Lower leg skin (tissue), 3 donors: Measurements from ENCODE around the gene CABP4.

Source experiments
- POLR2A ChIP-seq, 2 donors: fragments of 450-650 bp; IDR thresholded peaks; one replicate each; pipeline ENCODE4 v1.6.1; 2016 to 2017; ENCODE audit warnings: antibody characterized with exemption in 2 of 2, mild to moderate bottlenecking in 1 of 2, moderate library complexity in 1 of 2
- TF ChIP-seq, protein P1 (sequence below), 3 donors: fragments of 450-650 bp; IDR thresholded peaks; one replicate each; pipeline ENCODE4 v1.5.1; 2016; ENCODE audit warnings: antibody characterized with exemption in 3 of 3, mild to moderate bottlenecking in 3 of 3, moderate library complexity in 2 of 3

- TF ChIP-seq, protein P1, sequence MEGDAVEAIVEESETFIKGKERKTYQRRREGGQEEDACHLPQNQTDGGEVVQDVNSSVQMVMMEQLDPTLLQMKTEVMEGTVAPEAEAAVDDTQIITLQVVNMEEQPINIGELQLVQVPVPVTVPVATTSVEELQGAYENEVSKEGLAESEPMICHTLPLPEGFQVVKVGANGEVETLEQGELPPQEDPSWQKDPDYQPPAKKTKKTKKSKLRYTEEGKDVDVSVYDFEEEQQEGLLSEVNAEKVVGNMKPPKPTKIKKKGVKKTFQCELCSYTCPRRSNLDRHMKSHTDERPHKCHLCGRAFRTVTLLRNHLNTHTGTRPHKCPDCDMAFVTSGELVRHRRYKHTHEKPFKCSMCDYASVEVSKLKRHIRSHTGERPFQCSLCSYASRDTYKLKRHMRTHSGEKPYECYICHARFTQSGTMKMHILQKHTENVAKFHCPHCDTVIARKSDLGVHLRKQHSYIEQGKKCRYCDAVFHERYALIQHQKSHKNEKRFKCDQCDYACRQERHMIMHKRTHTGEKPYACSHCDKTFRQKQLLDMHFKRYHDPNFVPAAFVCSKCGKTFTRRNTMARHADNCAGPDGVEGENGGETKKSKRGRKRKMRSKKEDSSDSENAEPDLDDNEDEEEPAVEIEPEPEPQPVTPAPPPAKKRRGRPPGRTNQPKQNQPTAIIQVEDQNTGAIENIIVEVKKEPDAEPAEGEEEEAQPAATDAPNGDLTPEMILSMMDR (IDR thresholded peaks at IDR 0.05), result no peak
- TF ChIP-seq POLR2A (IDR thresholded peaks at IDR 0.05), result no peak
Observed at GRCh38 chr11:67496113-67496512, 41.0 kb downstream of the CABP4 start.
